Esophagus muscularis mucosa (tissue), 4 donors: ENCODE data around the gene CENPC.
"Not testable (repeated sequence)": the region's sequence is repeated elsewhere in the genome, so short reads cannot be mapped to it uniquely, and the experiment has no call there.

Experiments
- CTCF ChIP-seq, 3 experiments: fragments of 200-600 bp in 2 of 3; fragments of 450-650 bp in 1 of 3; sonication (generic) in 2 of 3; IDR thresholded peaks; one replicate each; pipeline ENCODE4 v1.5.1; 2017 to 2019; ENCODE audit warnings: antibody characterized with exemption in 3 of 3, mild to moderate bottlenecking in 2 of 3, moderate library complexity in 1 of 3
- EP300 ChIP-seq: sonication (generic); formaldehyde crosslinking; IDR thresholded peaks from one replicate; pipeline ENCODE4 v1.6.1; 2017; ENCODE audit warnings: antibody characterized with exemption
- POLR2A ChIP-seq: fragments of 450-650 bp; IDR thresholded peaks from one replicate; pipeline ENCODE4 v1.6.1; 2017; ENCODE audit warnings: antibody characterized with exemption, moderate library complexity, mild to moderate bottlenecking, low read depth
- POLR2AphosphoS5 ChIP-seq, 2 donors: sonication (generic); formaldehyde crosslinking; IDR thresholded peaks; one replicate each; pipeline ENCODE4 v1.6.1; 2017; ENCODE audit warnings: antibody characterized with exemption in 2 of 2

GRCh38 chr4:67532397-67532796 is 12.9 kb downstream of the CENPC start:
- not testable (repeated sequence) for TF ChIP-seq EP300; CTCF (IDR thresholded peaks at IDR 0.05); POLR2A; POLR2AphosphoS5 (IDR thresholded peaks at IDR 0.05)
